ENCODE data around the gene ZNF80.

- TF ChIP-seq CTCF (IDR thresholded peaks at IDR 0.05; ENCODE audit: low read length) (no peak), EZH2phosphoT487 (IDR thresholded peaks at IDR 0.05; ENCODE audit: low read length) (no peak)
These were observed 3.9 kb upstream of the ZNF80 start for GRCh38 chr3:114241262-114241661.

Data from MM.1S (cell line).